Type B pancreatic cell (in vitro differentiated cells): ENCODE measurements around the gene MAST3. TPM values are rescaled to one million over a fixed set of nuclear protein-coding genes. Genes with fewer than 3 reads are reported as not detected.
"Not testable (repeated sequence)": the region's sequence is repeated elsewhere in the genome, so short reads cannot be mapped to it uniquely, and the experiment has no call there.

Experiments used
- DNase-seq: peaks from one replicate; pipeline ENCODE4 v3.0.0; 2021; ENCODE audit warnings: mixed read lengths; ENCODE audit not compliant: unreplicated experiment; ENCODE audit errors: extremely low spot score
- H3K27ac Mint-ChIP-seq: 2 replicates; pipeline ENCODE4 v1.8.0; 2021; ENCODE audit warnings: mild to moderate bottlenecking, mixed read lengths
- H3K27me3 Mint-ChIP-seq: 2 replicates; pipeline ENCODE4 v1.8.0; 2021; ENCODE audit warnings: mixed read lengths
- H3K36me3 Mint-ChIP-seq: 2 replicates; pipeline ENCODE4 v1.8.0; 2021; ENCODE audit warnings: mixed read lengths
- H3K4me1 Mint-ChIP-seq: one replicate; pipeline ENCODE4 v1.8.0; 2021; ENCODE audit warnings: mixed read lengths; ENCODE audit not compliant: unreplicated experiment
- H3K4me3 Mint-ChIP-seq: 2 replicates; pipeline ENCODE4 v1.8.0; 2021; ENCODE audit warnings: mild to moderate bottlenecking, mixed read lengths
- H3K9me3 Mint-ChIP-seq: 2 replicates; pipeline ENCODE4 v1.8.0; 2021; ENCODE audit warnings: mixed read lengths
- total RNA-seq: library from RNA; stranded (reverse); gene quantifications from 2 replicates; pipeline ENCODE4 v1.2.1, GENCODE V29; 2021; ENCODE audit warnings: low replicate concordance
- TF ChIP-seq, protein P1 (sequence below): fragments of 200-600 bp; sonication (generic); conservative IDR thresholded peaks from 2 replicates; pipeline ENCODE4 v1.5.0; 2021; ENCODE audit warnings: antibody characterized with exemption, mild to moderate bottlenecking

The MAST3 gene
- total RNA-seq, 1 donor from 2014 or later, result 14.1 TPM

DNA sequence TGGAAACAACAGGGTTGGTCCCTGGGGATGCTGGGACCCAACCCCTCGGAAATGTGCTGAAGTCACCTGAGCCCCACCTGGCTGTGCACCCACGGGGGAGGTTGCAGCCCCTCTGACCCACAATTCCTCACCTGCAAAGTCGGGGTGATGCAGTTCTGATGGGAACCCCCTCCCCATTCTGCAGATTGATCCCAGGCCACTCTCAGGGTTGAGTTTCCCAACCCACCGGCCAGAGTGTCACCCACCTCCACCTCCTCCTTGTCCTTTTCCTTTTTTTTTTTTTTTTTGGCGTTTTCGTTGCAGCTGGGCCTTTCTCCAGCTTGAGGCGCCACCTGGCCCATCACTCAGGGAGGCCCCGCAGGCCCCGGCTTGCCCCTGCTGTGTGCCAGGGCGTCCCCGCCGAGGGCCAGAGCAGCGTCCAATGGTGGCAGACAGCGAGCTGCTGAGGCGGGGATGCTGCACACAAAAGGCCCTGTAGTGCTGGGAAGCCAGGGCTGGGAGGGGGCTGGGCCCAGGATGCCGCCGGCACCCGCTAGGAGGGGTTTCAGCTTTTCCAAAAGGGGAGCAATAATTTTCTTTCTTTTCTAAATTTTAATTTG is 60.0 kb downstream of the MAST3 start:
- H3K27me3 Mint-ChIP-seq, result no peaks in the 10 kb centered on the region
- H3K36me3 Mint-ChIP-seq, result no peaks in the 10 kb centered on the region
- no peaks in the 10 kb centered on the region for H3K9me3 Mint-ChIP-seq
- TF ChIP-seq, protein P1, sequence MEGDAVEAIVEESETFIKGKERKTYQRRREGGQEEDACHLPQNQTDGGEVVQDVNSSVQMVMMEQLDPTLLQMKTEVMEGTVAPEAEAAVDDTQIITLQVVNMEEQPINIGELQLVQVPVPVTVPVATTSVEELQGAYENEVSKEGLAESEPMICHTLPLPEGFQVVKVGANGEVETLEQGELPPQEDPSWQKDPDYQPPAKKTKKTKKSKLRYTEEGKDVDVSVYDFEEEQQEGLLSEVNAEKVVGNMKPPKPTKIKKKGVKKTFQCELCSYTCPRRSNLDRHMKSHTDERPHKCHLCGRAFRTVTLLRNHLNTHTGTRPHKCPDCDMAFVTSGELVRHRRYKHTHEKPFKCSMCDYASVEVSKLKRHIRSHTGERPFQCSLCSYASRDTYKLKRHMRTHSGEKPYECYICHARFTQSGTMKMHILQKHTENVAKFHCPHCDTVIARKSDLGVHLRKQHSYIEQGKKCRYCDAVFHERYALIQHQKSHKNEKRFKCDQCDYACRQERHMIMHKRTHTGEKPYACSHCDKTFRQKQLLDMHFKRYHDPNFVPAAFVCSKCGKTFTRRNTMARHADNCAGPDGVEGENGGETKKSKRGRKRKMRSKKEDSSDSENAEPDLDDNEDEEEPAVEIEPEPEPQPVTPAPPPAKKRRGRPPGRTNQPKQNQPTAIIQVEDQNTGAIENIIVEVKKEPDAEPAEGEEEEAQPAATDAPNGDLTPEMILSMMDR, result no peak
- no peak for DNase-seq
- peak overlapping the region; percentile 49 for H3K4me3 Mint-ChIP-seq
- H3K27ac Mint-ChIP-seq, result no peak overlapping the region
- H3K4me1 Mint-ChIP-seq, result peaks cover 21% of the 10 kb centered on the region

DNA sequence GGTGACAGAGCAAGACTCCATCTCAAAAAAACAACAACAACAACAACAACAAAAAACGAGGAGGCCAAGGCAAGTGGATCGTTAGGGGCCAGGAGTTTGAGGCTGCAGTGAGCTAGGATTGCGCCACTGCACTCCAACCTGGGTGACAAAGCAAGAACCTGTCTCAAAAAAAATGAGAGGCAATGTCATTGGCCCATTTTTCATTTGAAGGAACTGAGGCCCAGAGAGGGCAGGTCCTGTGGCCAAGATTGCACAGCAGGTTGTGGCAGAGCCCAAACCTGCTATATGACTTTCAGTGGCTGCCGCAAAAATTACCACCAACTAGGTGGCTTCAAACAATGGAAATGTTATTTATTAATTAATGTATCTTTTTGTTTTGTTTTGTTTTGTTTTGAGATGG is 60.9 kb downstream of the MAST3 start:
- TF ChIP-seq, protein P1, result no peak
- Mint-ChIP-seq H3K9me3 (no peaks in the 10 kb centered on the region), H3K36me3 (no peaks in the 10 kb centered on the region), H3K4me3 (no peak overlapping the region), H3K27ac (no peak overlapping the region), H3K4me1 (peaks cover 19% of the 10 kb centered on the region), H3K27me3 (no peaks in the 10 kb centered on the region)
- no peak for DNase-seq

DNA sequence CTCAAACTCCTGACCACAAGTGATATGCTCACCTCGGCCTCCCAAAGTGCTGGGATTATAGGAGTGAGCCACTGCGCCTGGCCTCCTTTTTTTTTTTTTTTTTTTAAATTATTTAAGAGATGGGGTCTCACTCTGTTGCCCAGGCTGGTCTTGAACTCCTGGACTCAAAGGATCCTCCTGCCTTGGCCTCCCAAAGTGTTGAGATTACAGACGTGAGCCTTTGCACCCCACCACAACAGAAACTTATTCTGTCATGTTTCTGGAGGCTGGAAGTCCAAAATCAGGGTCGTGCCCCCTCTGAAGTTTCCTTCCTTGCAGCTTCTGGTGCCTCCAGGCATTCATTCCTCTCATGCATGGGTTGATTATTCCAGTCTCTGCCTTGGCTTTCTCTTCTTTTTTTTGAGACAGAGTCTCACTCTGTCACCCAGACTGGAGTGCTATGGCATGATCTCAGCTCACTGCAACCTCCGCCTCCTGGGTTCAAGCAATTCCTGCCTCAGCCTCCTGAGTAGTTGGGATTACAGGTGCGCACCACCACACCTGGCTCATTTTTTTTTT is 61.6 kb downstream of the MAST3 start:
- DNase-seq, H3K36me3 Mint-ChIP-seq, H3K27ac Mint-ChIP-seq, H3K27me3 Mint-ChIP-seq, H3K9me3 Mint-ChIP-seq, H3K4me3 Mint-ChIP-seq: not testable (repeated sequence)
- H3K4me1 Mint-ChIP-seq, result peaks cover 15% of the 10 kb centered on the region

DNA sequence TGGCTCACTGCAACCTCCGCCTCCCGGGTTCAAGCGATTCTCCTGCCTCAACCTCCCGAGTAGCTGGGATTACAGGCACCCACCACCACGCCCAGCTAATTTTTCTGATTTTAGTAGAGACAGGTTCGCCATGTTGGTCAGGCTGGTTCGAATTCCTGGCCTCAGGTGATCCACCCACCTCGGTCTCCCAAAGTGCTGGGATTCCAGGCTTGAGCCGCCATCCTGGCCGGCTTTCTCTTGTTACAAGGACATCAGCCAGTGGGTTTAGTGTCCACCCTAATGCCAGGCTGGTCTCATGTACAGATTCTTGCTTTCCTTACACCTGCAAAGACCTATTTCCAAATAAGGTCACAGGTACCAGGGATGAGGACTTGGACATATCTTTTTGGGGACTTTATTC is 62.2 kb downstream of the MAST3 start:
- no peak for DNase-seq
- Mint-ChIP-seq H3K36me3 (no peaks in the 10 kb centered on the region), H3K27ac (no peak overlapping the region), H3K27me3 (no peaks in the 10 kb centered on the region), H3K4me1 (peaks cover 10% of the 10 kb centered on the region), H3K9me3 (no peaks in the 10 kb centered on the region), H3K4me3 (no peak overlapping the region)
- TF ChIP-seq, protein P1, result no peak

DNA sequence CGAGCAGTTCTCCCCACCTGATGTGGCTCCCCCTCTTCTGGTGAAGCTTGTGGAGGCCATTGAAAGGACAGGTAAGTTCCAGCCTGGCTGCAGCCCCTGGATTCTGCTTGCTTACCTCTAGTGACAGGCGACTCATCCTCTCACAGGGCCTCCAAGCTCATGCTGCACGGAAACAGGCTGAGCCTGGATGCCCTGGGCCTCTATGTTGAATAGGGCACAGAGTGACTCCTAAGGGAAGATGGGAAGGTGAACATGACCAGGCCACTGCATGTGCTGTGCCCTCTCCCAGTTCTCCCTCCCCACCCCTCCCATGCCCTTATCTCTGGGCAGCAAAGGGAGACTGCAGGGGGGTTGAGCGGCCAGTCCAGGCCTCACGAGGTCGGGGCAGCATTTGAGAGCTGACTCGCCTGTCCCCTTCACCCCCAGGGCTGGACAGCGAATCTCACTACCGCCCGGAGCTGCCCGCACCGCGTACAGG is 63.0 kb downstream of the MAST3 start:
- Mint-ChIP-seq H3K27ac (no peak overlapping the region), H3K27me3 (no peaks in the 10 kb centered on the region), H3K36me3 (no peaks in the 10 kb centered on the region), H3K4me1 (peaks cover 10% of the 10 kb centered on the region), H3K4me3 (peak overlapping the region; percentile 53), H3K9me3 (no peaks in the 10 kb centered on the region)
- DNase-seq, result no peak
- TF ChIP-seq, protein P1, result no peak

DNA sequence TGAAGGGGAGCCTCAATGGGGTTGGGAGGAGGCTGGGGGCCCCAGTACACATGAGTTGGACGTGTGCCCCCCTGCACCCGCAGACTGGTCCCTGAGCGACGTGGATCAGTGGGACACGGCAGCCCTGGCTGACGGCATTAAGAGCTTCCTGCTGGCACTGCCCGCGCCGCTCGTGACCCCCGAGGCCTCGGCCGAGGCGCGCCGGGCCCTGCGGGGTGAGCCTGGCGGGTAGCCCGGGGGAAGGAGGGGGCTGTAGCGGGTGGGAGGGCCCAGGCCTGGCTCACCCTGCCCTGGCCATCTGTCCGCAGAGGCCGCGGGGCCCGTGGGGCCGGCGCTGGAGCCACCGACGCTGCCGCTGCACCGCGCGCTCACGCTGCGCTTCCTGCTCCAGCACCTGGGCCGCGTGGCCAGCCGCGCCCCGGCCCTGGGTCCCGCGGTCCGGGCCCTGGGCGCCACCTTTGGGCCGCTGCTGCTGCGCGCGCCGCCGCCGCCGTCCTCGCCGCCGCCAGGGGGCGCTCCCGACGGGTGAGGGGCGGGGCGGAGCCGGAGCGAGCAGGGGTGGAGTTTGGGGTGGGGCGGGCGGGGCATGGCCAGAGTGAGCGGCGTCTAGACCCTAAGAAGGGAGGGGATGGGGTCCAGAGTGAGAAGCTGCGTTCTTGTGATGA is 63.5 kb downstream of the MAST3 start:
- H3K9me3 Mint-ChIP-seq, result no peaks in the 10 kb centered on the region

More for the DNA sequence above, 63.5 kb downstream of the MAST3 start:
- H3K27me3 Mint-ChIP-seq, result no peaks in the 10 kb centered on the region
- TF ChIP-seq, protein P1, result peak; percentile 78
- no peak overlapping the region for H3K27ac Mint-ChIP-seq
- H3K4me1 Mint-ChIP-seq, result peaks cover 9% of the 10 kb centered on the region
- DNase-seq, result peak; percentile 88
- H3K4me3 Mint-ChIP-seq, result peak overlapping the region; percentile 28
- H3K36me3 Mint-ChIP-seq, result no peaks in the 10 kb centered on the region
